Gastroesophageal sphincter (tissue), 3 donors: ENCODE measurements around the gene WARS2.

Experiments
- CTCF ChIP-seq, 4 experiments: fragments of 200-600 bp in 2 of 4; fragments of 450-650 bp in 2 of 4; sonication (generic) in 1 of 4; IDR thresholded peaks; one replicate each; pipeline ENCODE4 v1.5.1; 2017 to 2019; ENCODE audit warnings: antibody characterized with exemption in 4 of 4, mild to moderate bottlenecking in 2 of 4, moderate library complexity in 2 of 4
- EP300 ChIP-seq: sonication (generic); formaldehyde crosslinking; IDR thresholded peaks from one replicate; pipeline ENCODE4 v1.6.1; 2017; ENCODE audit warnings: antibody characterized with exemption, mild to moderate bottlenecking
- POLR2A ChIP-seq, 2 donors: fragments of 450-650 bp; IDR thresholded peaks; one replicate each; pipeline ENCODE4 v1.6.1; 2017; ENCODE audit warnings: antibody characterized with exemption in 2 of 2, mild to moderate bottlenecking in 2 of 2, moderate library complexity in 1 of 2
- POLR2AphosphoS5 ChIP-seq: sonication (generic); formaldehyde crosslinking; IDR thresholded peaks from one replicate; pipeline ENCODE4 v1.6.1; 2017; ENCODE audit warnings: antibody characterized with exemption

- TF ChIP-seq CTCF (IDR thresholded peaks at IDR 0.05) (no peak), POLR2A (IDR thresholded peaks at IDR 0.05) (no peak), POLR2AphosphoS5 (no peak), EP300 (no peak)
Observed at GRCh38 chr1:119010201-119010600, 130.3 kb downstream of the WARS2 start.
